T-cell (primary cell): ENCODE data around the gene GABPA. TPM values are rescaled to one million over a fixed set of nuclear protein-coding genes. Genes with fewer than 3 reads are reported as not detected.

Experiments used
- ATAC-seq, 4 experiments: fragments of 200-7000 bp in 3 of 4; fragments of 150-1000 bp in 1 of 4; cut with Tn5 transposase; replicated peaks in 1 of 4; 1 replicate in 3 of 4; 2 replicates in 1 of 4; pipeline ENCODE4 v1.10.0; 2021; ENCODE audit warnings: moderate library complexity in 3 of 4, mild to moderate bottlenecking in 2 of 4, moderate number of reproducible peaks in 1 of 4
- CTCF ChIA-PET, 2 donors: fragments of 300-600 bp; sonication (Branson Sonifier 250); formaldehyde crosslinking; loops; one replicate each; lab custom pipeline; 2022; ENCODE audit warnings: antibody characterized with exemption in 2 of 2; lab: Charles Lee
- POLR2A ChIA-PET, 2 donors: fragments of 300-600 bp; sonication (Branson Sonifier 250); formaldehyde crosslinking; loops; one replicate each; lab custom pipeline; 2022; ENCODE audit warnings: antibody characterized with exemption in 2 of 2; lab: Charles Lee
- DNase-seq, 35 experiments: peaks; one replicate each; pipeline versions ENCODE4 v3.0.0 to v3.0.0-alpha.2; 2013 to 2023
- H3K27ac ChIP-seq: one replicate; pipeline ENCODE4 v1.5.1; 2013; ENCODE audit warnings: low read length
- H3K27me3 ChIP-seq, 2 experiments: replicated peaks in 1 of 2; 1 replicate in 1 of 2; 2 replicates in 1 of 2; pipeline versions ENCODE4 v1.6.1 to v1.7.0; 2013; ENCODE audit warnings: low read length in 1 of 2, mixed read lengths in 1 of 2; ENCODE audit not compliant: control insufficient read depth in 2 of 2, insufficient read depth in 2 of 2; ENCODE audit errors: extremely low read depth in 1 of 2
- H3K36me3 ChIP-seq, 2 donors: 1 replicate in 1 of 2; 2 replicates in 1 of 2; pipeline versions ENCODE4 v1.6.1 to v1.7.0; 2013; ENCODE audit warnings: low read length in 1 of 2; ENCODE audit not compliant: control insufficient read depth in 2 of 2, insufficient read depth in 1 of 2; ENCODE audit errors: extremely low read depth in 1 of 2
- H3K4me1 ChIP-seq, 2 experiments: 1 replicate in 1 of 2; 2 replicates in 1 of 2; pipeline versions ENCODE4 v1.6.1 to v1.7.0; 2013; ENCODE audit warnings: low read length in 2 of 2, mixed read lengths in 1 of 2; ENCODE audit not compliant: insufficient read depth in 2 of 2, control insufficient read depth in 1 of 2; ENCODE audit errors: extremely low read depth in 1 of 2
- H3K4me3 ChIP-seq, 2 donors: 1 replicate in 1 of 2; 2 replicates in 1 of 2; pipeline versions ENCODE4 v1.5.1 to v1.7.0; 2013; ENCODE audit warnings: mild to moderate bottlenecking in 2 of 2, low read length in 1 of 2, moderate library complexity in 1 of 2; ENCODE audit not compliant: control insufficient read depth in 1 of 2; ENCODE audit errors: extremely low read depth in 1 of 2
- H3K9me3 ChIP-seq: 2 replicates; pipeline ENCODE4 v1.7.0; 2013
- H3K27ac Mint-ChIP-seq, 2 donors: one replicate each; pipeline ENCODE4 v1.8.0; 2020 to 2021; ENCODE audit warnings: mild to moderate bottlenecking in 2 of 2, mixed read lengths in 2 of 2
- H3K27me3 Mint-ChIP-seq, 2 donors: one replicate each; pipeline ENCODE4 v1.8.0; 2021 to 2022; ENCODE audit warnings: mixed read lengths in 2 of 2
- H3K36me3 Mint-ChIP-seq: one replicate; pipeline ENCODE4 v1.8.0; 2021; ENCODE audit warnings: mixed read lengths
- H3K4me1 Mint-ChIP-seq, 3 donors: one replicate each; pipeline ENCODE4 v1.8.0; 2020 to 2022; ENCODE audit warnings: mixed read lengths in 3 of 3, mild to moderate bottlenecking in 1 of 3
- H3K4me3 Mint-ChIP-seq, 3 donors: one replicate each; pipeline ENCODE4 v1.8.0; 2020 to 2022; ENCODE audit warnings: mild to moderate bottlenecking in 3 of 3, mixed read lengths in 3 of 3, moderate library complexity in 3 of 3
- H3K9me3 Mint-ChIP-seq, 3 donors: one replicate each; pipeline ENCODE4 v1.8.0; 2020 to 2022; ENCODE audit warnings: mixed read lengths in 3 of 3
- WGBS: methylation state at CpG from one replicate; pipeline ENCODE4 v1.1.5; 2013; ENCODE audit warnings: missing lambda C conversion rate; ENCODE audit not compliant: insufficient coverage; 5-methylcytosine and 5-hydroxymethylcytosine counted together
- total RNA-seq, 35 experiments: library from RNA in 6 of 35; stranded (reverse) in 6 of 35; fragments of 120-200 nt in 1 of 35; gene quantifications; one replicate each; pipeline versions ENCODE4 v1.2.1 to v1.2.4 and lab custom pipeline; 2013 to 2026

The GABPA gene
- total RNA-seq, 5 donors from 2014 or later (not counting 1 experiment from before 2014, with no cell fraction given) = 23.5 to 28.3 (median 25.5) TPM

DNA sequence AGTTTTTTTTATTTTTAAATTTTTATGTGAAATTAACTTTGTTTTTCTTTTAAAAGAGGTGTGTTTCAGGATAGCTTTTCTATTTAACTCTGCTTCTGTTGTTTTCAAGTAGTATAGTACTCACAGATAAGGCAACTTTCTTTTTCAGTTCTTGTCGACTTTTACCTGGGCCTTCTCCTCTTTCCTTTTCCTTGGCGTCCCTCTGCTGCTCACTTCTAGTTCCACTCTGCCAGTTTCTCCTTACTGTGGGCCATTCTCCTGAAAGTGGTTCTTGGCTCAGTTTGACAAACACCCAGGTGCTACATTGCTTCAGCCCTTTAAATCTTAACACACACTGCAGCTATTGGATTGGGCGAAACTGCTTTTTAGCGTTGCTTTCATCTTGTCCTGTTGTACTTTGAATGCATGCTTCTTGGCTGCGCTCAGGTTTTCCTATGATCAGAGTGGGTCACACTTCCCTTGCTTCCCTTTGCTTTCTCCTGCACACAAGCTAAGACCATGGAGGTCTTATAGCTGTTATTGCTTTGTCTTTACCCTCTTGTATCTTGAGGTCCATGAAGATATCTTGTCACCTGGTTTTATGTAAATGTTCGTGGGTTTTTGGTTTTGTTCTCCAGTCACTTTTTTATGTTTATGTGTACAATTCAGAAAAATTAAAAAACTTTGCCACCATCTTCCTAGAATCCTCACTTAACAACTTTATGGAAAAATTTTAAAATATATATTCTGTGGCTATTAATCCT lies 21.6 kb downstream of the GABPA start:
- no peak overlapping the region for H3K4me3 ChIP-seq
- Mint-ChIP-seq H3K27me3 (no peaks in the 10 kb centered on the region), H3K36me3 (peaks cover 76% of the 10 kb centered on the region), H3K27ac (peak overlapping the region in 1 of 2 donors; percentile 49), H3K9me3 (no peaks in the 10 kb centered on the region), H3K4me3 (no peak overlapping the region), H3K4me1 (peaks cover 15 to 22% (median 18%) of the 10 kb centered on the region in 3 donors)
- WGBS = 65% methylated on average over 4 of the region's 6 CpGs
- ChIA-PET CTCF (no interaction called here), POLR2A (no interaction called here)
- H3K9me3 ChIP-seq = no peaks in the 10 kb centered on the region
- ATAC-seq (no peak), DNase-seq (no peak)
- H3K27ac ChIP-seq = no peak overlapping the region
- H3K4me1 ChIP-seq = peaks cover 0 to 4% of the 10 kb centered on the region in 2 experiments
- H3K36me3 ChIP-seq = peaks cover 11 to 71% of the 10 kb centered on the region in 2 donors
- H3K27me3 ChIP-seq = no peaks in the 10 kb centered on the region

GRCh38 chr21:25757531-25757930 lies 22.8 kb downstream of the GABPA start:
- no peaks in the 10 kb centered on the region for H3K9me3 Mint-ChIP-seq
- H3K27me3 Mint-ChIP-seq = no peaks in the 10 kb centered on the region
- H3K36me3 Mint-ChIP-seq = peaks cover 73% of the 10 kb centered on the region
- ChIA-PET POLR2A (interaction anchor here (0.6 to 1.0 kb wide), 3 partner anchors 13 to 69 kb away, joined by 3 to 8 read pairs (median 3); no protein-coding TSS in a partner anchor), CTCF (interaction anchor here in 1 of 2 donors (0.6 kb wide), 1 partner anchor 12 kb away, joined by 4 read pairs; no protein-coding TSS in a partner anchor)
- ATAC-seq = no peak
- Histone ChIP-seq H3K27ac (no peak overlapping the region), H3K4me1 (peaks cover 0 to 4% of the 10 kb centered on the region in 2 experiments), H3K4me3 (no peak overlapping the region), H3K9me3 (no peaks in the 10 kb centered on the region), H3K36me3 (peaks cover 11 to 71% of the 10 kb centered on the region in 2 donors), H3K27me3 (no peaks in the 10 kb centered on the region)
- H3K4me3 Mint-ChIP-seq = no peak overlapping the region
- no peak overlapping the region for H3K27ac Mint-ChIP-seq
- H3K4me1 Mint-ChIP-seq = peaks cover 15 to 22% (median 18%) of the 10 kb centered on the region in 3 donors
- DNase-seq = no peak

- no peaks in the 10 kb centered on the region for H3K9me3 ChIP-seq
- Mint-ChIP-seq H3K9me3 (no peaks in the 10 kb centered on the region), H3K36me3 (peaks cover 71% of the 10 kb centered on the region), H3K27me3 (no peaks in the 10 kb centered on the region), H3K4me3 (no peak overlapping the region), H3K4me1 (peaks cover 13 to 22% (median 18%) of the 10 kb centered on the region in 3 donors), H3K27ac (peak overlapping the region in 1 of 2 donors; percentile 22)
- H3K27me3 ChIP-seq = no peaks in the 10 kb centered on the region
- CTCF ChIA-PET = no interaction called here
- no peak overlapping the region for H3K4me3 ChIP-seq
- H3K27ac ChIP-seq = no peak overlapping the region
- ATAC-seq (no peak), DNase-seq (no peak)
- peaks cover 0 to 4% of the 10 kb centered on the region in 2 experiments for H3K4me1 ChIP-seq
- peaks cover 11 to 72% of the 10 kb centered on the region in 2 donors for H3K36me3 ChIP-seq
- POLR2A ChIA-PET = no interaction called here
- no CpG with 5 or more reads among the region's 1 CpG for WGBS
These were observed 24.8 kb downstream of the GABPA start for GRCh38 chr21:25759573-25759972.

- ChIA-PET POLR2A (no interaction called here), CTCF (no interaction called here)
- H3K4me3 Mint-ChIP-seq = no peak overlapping the region
- peaks cover 13 to 22% (median 18%) of the 10 kb centered on the region in 3 donors for H3K4me1 Mint-ChIP-seq
- Histone ChIP-seq H3K4me3 (no peak overlapping the region), H3K27ac (no peak overlapping the region), H3K9me3 (no peaks in the 10 kb centered on the region), H3K4me1 (peaks cover 0 to 4% of the 10 kb centered on the region in 2 experiments), H3K27me3 (no peaks in the 10 kb centered on the region), H3K36me3 (peaks cover 11 to 72% of the 10 kb centered on the region in 2 donors)
- DNase-seq (no peak), ATAC-seq (no peak)
- H3K9me3 Mint-ChIP-seq = no peaks in the 10 kb centered on the region
- H3K27ac Mint-ChIP-seq = no peak overlapping the region
- WGBS = 92% methylated on average over 2 of the region's 3 CpGs
- H3K36me3 Mint-ChIP-seq = peaks cover 73% of the 10 kb centered on the region
- H3K27me3 Mint-ChIP-seq = no peaks in the 10 kb centered on the region
These were observed 25.3 kb downstream of the GABPA start for GRCh38 chr21:25760061-25760460.

DNA sequence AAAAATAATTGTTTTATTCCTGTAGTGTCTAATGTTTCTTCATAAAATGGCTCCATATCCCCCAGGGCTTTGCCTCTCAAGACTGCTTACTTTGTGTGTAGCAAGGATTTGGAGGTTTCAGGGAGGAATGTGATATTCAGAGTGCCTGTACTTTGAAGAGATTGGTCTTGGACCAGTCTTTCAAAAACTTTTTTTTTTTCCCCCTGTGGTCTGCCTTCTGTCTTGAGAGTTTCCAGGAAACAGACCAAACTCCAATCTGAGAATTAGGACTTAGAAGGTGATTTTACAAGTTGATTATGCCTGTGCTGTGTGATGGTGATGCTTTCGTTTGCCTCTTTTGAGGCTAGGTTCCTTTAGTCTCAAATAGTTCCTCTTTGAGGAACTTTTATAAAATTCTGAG lies 25.9 kb downstream of the GABPA start:
- H3K27me3 Mint-ChIP-seq = no peaks in the 10 kb centered on the region
- Histone ChIP-seq H3K27ac (no peak overlapping the region), H3K4me3 (no peak overlapping the region), H3K36me3 (peaks cover 11 to 72% of the 10 kb centered on the region in 2 donors), H3K4me1 (peaks cover 0 to 4% of the 10 kb centered on the region in 2 experiments), H3K27me3 (no peaks in the 10 kb centered on the region), H3K9me3 (no peaks in the 10 kb centered on the region)
- H3K27ac Mint-ChIP-seq = no peak overlapping the region
- ChIA-PET POLR2A (no interaction called here), CTCF (no interaction called here)
- no CpG with 5 or more reads among the region's 1 CpG for WGBS
- H3K36me3 Mint-ChIP-seq = peaks cover 74% of the 10 kb centered on the region
- H3K4me1 Mint-ChIP-seq = peaks cover 8 to 16% (median 15%) of the 10 kb centered on the region in 3 donors
- H3K4me3 Mint-ChIP-seq = no peak overlapping the region
- ATAC-seq (no peak), DNase-seq (no peak)
- no peaks in the 10 kb centered on the region for H3K9me3 Mint-ChIP-seq

DNA sequence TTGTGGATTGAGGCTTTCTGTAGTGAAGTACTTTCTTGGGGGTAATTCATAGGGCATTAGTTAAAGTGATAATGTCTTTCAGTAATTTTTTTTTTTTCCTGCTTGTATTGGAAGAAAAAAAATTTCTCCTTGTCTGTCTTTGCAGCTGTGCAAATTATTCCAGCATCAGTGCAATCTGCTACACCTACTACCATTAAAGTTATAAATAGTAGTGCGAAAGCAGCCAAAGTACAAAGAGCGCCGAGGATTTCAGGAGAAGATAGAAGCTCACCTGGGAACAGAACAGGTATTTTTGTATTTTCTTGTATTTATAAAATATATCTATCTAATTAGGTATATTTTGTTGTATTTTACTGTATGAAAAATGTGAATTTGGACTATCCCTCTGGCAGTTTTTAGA lies 29.3 kb downstream of the GABPA start:
- Histone ChIP-seq H3K4me3 (no peak overlapping the region), H3K4me1 (no peaks in the 10 kb centered on the region), H3K36me3 (peaks cover 0 to 71% of the 10 kb centered on the region in 2 donors), H3K27ac (no peak overlapping the region), H3K9me3 (no peaks in the 10 kb centered on the region), H3K27me3 (no peaks in the 10 kb centered on the region)
- ChIA-PET POLR2A (no interaction called here), CTCF (interaction anchor here (0.7 to 1.0 kb wide), 2 partner anchors 17 to 94 kb away, joined by 3 read pairs; no protein-coding TSS in a partner anchor)
- no peak for DNase-seq
- H3K36me3 Mint-ChIP-seq = peaks cover 78% of the 10 kb centered on the region
- no peak overlapping the region for H3K27ac Mint-ChIP-seq
- no CpG with 5 or more reads among the region's 3 CpGs for WGBS
- H3K9me3 Mint-ChIP-seq = no peaks in the 10 kb centered on the region
- no peak for ATAC-seq
- no peak overlapping the region for H3K4me3 Mint-ChIP-seq
- peaks cover 0 to 3% (median 0%) of the 10 kb centered on the region in 3 donors for H3K4me1 Mint-ChIP-seq
- no peaks in the 10 kb centered on the region for H3K27me3 Mint-ChIP-seq
